Measurements from ENCODE around the gene HADHB.
"Not testable (repeated sequence)": the region's sequence is repeated elsewhere in the genome, so short reads cannot be mapped to it uniquely, and the experiment has no call there.

The HADHB gene

GRCh38 chr2:26330604-26331003 is 85.9 kb downstream of the HADHB start:
- H3K4me1 Mint-ChIP-seq: peaks cover 19% of the 10 kb centered on the region
- no peaks in the 10 kb centered on the region for H3K36me3 Mint-ChIP-seq (ENCODE audit: low read depth)
- H3K9me3 Mint-ChIP-seq: no peaks in the 10 kb centered on the region
- H3K27ac Mint-ChIP-seq: no peak overlapping the region
- no peak overlapping the region for H3K4me3 Mint-ChIP-seq
- TF ChIP-seq, protein P1, sequence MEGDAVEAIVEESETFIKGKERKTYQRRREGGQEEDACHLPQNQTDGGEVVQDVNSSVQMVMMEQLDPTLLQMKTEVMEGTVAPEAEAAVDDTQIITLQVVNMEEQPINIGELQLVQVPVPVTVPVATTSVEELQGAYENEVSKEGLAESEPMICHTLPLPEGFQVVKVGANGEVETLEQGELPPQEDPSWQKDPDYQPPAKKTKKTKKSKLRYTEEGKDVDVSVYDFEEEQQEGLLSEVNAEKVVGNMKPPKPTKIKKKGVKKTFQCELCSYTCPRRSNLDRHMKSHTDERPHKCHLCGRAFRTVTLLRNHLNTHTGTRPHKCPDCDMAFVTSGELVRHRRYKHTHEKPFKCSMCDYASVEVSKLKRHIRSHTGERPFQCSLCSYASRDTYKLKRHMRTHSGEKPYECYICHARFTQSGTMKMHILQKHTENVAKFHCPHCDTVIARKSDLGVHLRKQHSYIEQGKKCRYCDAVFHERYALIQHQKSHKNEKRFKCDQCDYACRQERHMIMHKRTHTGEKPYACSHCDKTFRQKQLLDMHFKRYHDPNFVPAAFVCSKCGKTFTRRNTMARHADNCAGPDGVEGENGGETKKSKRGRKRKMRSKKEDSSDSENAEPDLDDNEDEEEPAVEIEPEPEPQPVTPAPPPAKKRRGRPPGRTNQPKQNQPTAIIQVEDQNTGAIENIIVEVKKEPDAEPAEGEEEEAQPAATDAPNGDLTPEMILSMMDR (IDR thresholded peaks at IDR 0.05; ENCODE audit: unreplicated experiment in 3 of 3): no peak
- no peaks in the 10 kb centered on the region for H3K27me3 Mint-ChIP-seq (ENCODE audit: low read depth)

DNA sequence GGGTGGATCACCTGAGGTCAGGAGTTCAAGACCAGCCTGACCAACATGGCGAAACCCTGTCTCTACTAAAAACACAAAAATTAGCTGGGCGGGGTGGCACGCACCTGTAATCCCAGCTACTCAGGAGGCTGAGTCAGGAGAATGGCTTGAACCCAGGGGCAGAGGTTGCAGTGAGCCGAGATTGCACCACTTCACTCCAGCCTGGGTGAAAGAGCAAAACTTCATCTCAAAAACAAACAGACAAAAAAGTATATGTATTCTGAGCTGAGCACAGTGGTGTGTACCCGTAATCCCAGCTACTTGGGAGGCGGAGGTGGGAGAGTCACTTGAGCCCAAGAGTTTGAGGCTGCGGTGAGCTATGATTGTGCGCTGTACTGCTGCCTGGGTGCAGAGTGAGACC is 86.6 kb downstream of the HADHB start:
- H3K27ac Mint-ChIP-seq; H3K36me3 Mint-ChIP-seq (ENCODE audit: low read depth); H3K9me3 Mint-ChIP-seq; H3K4me3 Mint-ChIP-seq; H3K27me3 Mint-ChIP-seq (ENCODE audit: low read depth): not testable (repeated sequence)
- peaks cover 25% of the 10 kb centered on the region for H3K4me1 Mint-ChIP-seq

- peak overlapping the region in 1 of 3 experiments; percentile 53 for H3K27ac Mint-ChIP-seq
- H3K4me3 Mint-ChIP-seq: no peak overlapping the region
- TF ChIP-seq, protein P1 (IDR thresholded peaks at IDR 0.05; ENCODE audit: unreplicated experiment in 3 of 3): no peak
- H3K9me3 Mint-ChIP-seq: no peaks in the 10 kb centered on the region
- H3K4me1 Mint-ChIP-seq: peaks cover 24% of the 10 kb centered on the region
- H3K36me3 Mint-ChIP-seq (ENCODE audit: low read depth): no peaks in the 10 kb centered on the region
- H3K27me3 Mint-ChIP-seq (ENCODE audit: low read depth): no peaks in the 10 kb centered on the region
These were observed 88.6 kb downstream of the HADHB start for GRCh38 chr2:26333293-26333692.

GRCh38 chr2:26335231-26335630 is 90.5 kb downstream of the HADHB start:
- H3K9me3 Mint-ChIP-seq: no peaks in the 10 kb centered on the region
- peak overlapping the region in 2 of 3 experiments; percentile 16 to 39 for H3K27ac Mint-ChIP-seq
- no peaks in the 10 kb centered on the region for H3K27me3 Mint-ChIP-seq (ENCODE audit: low read depth)
- TF ChIP-seq, protein P1 (IDR thresholded peaks at IDR 0.05; ENCODE audit: unreplicated experiment in 3 of 3): no peak
- H3K36me3 Mint-ChIP-seq (ENCODE audit: low read depth): no peaks in the 10 kb centered on the region
- peaks cover 19% of the 10 kb centered on the region for H3K4me1 Mint-ChIP-seq
- no peak overlapping the region for H3K4me3 Mint-ChIP-seq

DNA sequence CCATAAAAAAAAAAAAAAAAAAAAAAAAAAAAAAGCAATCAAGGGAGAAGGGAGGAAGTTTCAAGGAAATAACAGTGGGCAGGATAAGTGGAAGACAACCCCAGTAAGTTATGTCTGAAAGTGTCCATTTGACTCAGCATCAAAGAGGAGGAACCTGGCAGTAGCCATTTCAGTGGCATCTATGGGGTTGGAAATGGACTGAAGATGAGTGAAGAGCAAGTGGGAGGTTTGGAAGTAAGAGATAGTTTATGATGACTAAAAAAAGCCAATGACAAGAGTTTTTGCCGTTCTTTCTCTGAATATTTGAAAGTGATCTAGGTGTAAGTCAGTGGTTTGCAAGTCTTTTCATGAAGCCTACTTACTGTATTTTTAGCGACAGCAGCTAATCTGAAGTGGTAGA is 92.0 kb downstream of the HADHB start:
- H3K36me3 Mint-ChIP-seq (ENCODE audit: low read depth): no peaks in the 10 kb centered on the region
- H3K27me3 Mint-ChIP-seq (ENCODE audit: low read depth): no peaks in the 10 kb centered on the region
- no peak overlapping the region for H3K4me3 Mint-ChIP-seq
- H3K4me1 Mint-ChIP-seq: peaks cover 19% of the 10 kb centered on the region
- TF ChIP-seq, protein P1 (IDR thresholded peaks at IDR 0.05; ENCODE audit: unreplicated experiment in 3 of 3): no peak
- H3K9me3 Mint-ChIP-seq: no peaks in the 10 kb centered on the region
- H3K27ac Mint-ChIP-seq: no peak overlapping the region

DNA sequence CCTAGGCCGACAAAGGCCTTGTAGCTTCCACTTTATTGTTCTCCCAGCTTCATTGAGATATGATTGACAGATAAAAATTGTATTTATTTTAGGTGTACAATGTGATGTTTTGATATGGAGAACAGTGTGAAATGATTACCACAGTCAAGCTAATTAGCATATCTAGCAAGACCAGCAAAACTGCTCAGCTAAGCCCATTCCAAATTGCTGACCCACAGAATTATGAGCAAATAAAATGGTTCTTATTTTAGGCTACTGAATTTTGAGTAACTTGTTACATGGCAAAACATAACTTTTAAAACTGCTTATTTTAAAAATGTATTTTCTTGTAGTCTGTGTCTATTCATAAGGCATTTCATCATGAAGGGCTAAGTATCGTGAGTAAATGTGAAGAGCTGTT is 92.6 kb downstream of the HADHB start:
- Mint-ChIP-seq H3K36me3 (ENCODE audit: low read depth) (no peaks in the 10 kb centered on the region), H3K27ac (no peak overlapping the region), H3K4me3 (no peak overlapping the region), H3K9me3 (no peaks in the 10 kb centered on the region), H3K27me3 (ENCODE audit: low read depth) (no peaks in the 10 kb centered on the region), H3K4me1 (peaks cover 19% of the 10 kb centered on the region)
- TF ChIP-seq, protein P1 (IDR thresholded peaks at IDR 0.05; ENCODE audit: unreplicated experiment in 3 of 3): no peak
